Vagina (tissue), 2 donors: ENCODE measurements around the gene ESYT2. TPM values are rescaled to one million over a fixed set of nuclear protein-coding genes. Genes with fewer than 3 reads are reported as not detected.

Experiments used
- DNase-seq, 2 donors: peaks; one replicate each; pipeline ENCODE4 v3.0.0-alpha.2; 2017; ENCODE audit errors: extremely low spot score in 2 of 2
- H3K27ac ChIP-seq: fragments of 200-600 bp; sonication (generic); one replicate; pipeline ENCODE4 v1.5.1; 2019
- H3K27me3 ChIP-seq: fragments of 200-600 bp; sonication (generic); one replicate; pipeline ENCODE4 v1.5.1; 2019
- H3K36me3 ChIP-seq, 2 donors: fragments of 200-600 bp; sonication (generic); one replicate each; pipeline ENCODE4 v1.5.1; 2017 to 2019
- H3K4me1 ChIP-seq: fragments of 200-600 bp; sonication (generic); one replicate; pipeline ENCODE4 v1.5.1; 2019
- H3K4me3 ChIP-seq, 2 donors: fragments of 200-600 bp; sonication (generic); 1 replicate in 1 of 2; 2 replicates in 1 of 2; pipeline ENCODE4 v1.5.1; 2016 to 2019
- H3K9me3 ChIP-seq: fragments of 200-600 bp; sonication (generic); one replicate; pipeline ENCODE4 v1.5.1; 2019
- CTCF ChIP-seq, 3 experiments: fragments of 450-650 bp in 2 of 3; fragments of 200-600 bp in 1 of 3; sonication (generic) in 1 of 3; IDR thresholded peaks; one replicate each; pipeline ENCODE4 v1.5.1; 2017 to 2019; ENCODE audit warnings: antibody characterized with exemption in 3 of 3, mild to moderate bottlenecking in 2 of 3, moderate library complexity in 2 of 3
- POLR2A ChIP-seq, 2 donors: fragments of 450-650 bp; IDR thresholded peaks; one replicate each; pipeline ENCODE4 v1.6.1; 2017; ENCODE audit warnings: antibody characterized with exemption in 2 of 2, mild to moderate bottlenecking in 2 of 2, moderate library complexity in 2 of 2
- POLR2AphosphoS5 ChIP-seq, 2 donors: sonication (generic); formaldehyde crosslinking; IDR thresholded peaks; one replicate each; pipeline ENCODE4 v1.9.0; 2017; ENCODE audit warnings: antibody characterized with exemption in 2 of 2, mild to moderate bottlenecking in 2 of 2, low read depth in 1 of 2; ENCODE audit not compliant: insufficient read depth in 1 of 2
- intact Hi-C: fragments of 100-400 bp; cut with DNase I; formaldehyde crosslinking; loops from one replicate; pipeline ENCODE4 v1.15.1; 2023
- total RNA-seq: library from RNA; depleted of rRNA; stranded (reverse); fragments of >200 nt; gene quantifications from one replicate; pipeline ENCODE4 v1.2.3, GENCODE V29; 2016

The ESYT2 gene
- total RNA-seq, 1 donor from 2014 or later, result 82.5 TPM

GRCh38 chr7:158763454-158764033 is 65.8 kb downstream of the ESYT2 start:
- H3K27me3 ChIP-seq, result no peaks in the 10 kb centered on the region
- intact Hi-C loops, result no loop called here
- DNase-seq, result no peak
- H3K4me1 ChIP-seq, result no peaks in the 10 kb centered on the region
- peaks cover 0 to 60% of the 10 kb centered on the region in 2 donors for H3K36me3 ChIP-seq
- H3K9me3 ChIP-seq, result no peaks in the 10 kb centered on the region
- no peak overlapping the region for H3K4me3 ChIP-seq
- no peak for TF ChIP-seq POLR2AphosphoS5 (IDR thresholded peaks at IDR 0.05; ENCODE audit: insufficient read depth in 1 of 2, low read depth in 1 of 2)
- TF ChIP-seq CTCF (IDR thresholded peaks at IDR 0.05), result no peak
- TF ChIP-seq POLR2A (IDR thresholded peaks at IDR 0.05), result no peak
- H3K27ac ChIP-seq, result no peak overlapping the region

- Histone ChIP-seq H3K4me3 (no peak overlapping the region), H3K27ac (no peak overlapping the region), H3K27me3 (no peaks in the 10 kb centered on the region), H3K36me3 (peaks cover 0 to 56% of the 10 kb centered on the region in 2 donors), H3K4me1 (no peaks in the 10 kb centered on the region), H3K9me3 (no peaks in the 10 kb centered on the region)
- DNase-seq, result peak in 1 of 2 donors; percentile 25
- intact Hi-C loops, result no loop called here
- TF ChIP-seq POLR2AphosphoS5 (IDR thresholded peaks at IDR 0.05; ENCODE audit: insufficient read depth in 1 of 2, low read depth in 1 of 2), result no peak
Observed at GRCh38 chr7:158761945-158762344, 67.4 kb downstream of the ESYT2 start.

GRCh38 chr7:158760936-158761335 is 68.4 kb downstream of the ESYT2 start:
- intact Hi-C loops, result no loop called here
- peak in 1 of 2 donors; percentile 58 for DNase-seq
- Histone ChIP-seq H3K4me1 (no peaks in the 10 kb centered on the region), H3K4me3 (no peak overlapping the region), H3K36me3 (peaks cover 0 to 46% of the 10 kb centered on the region in 2 donors), H3K27me3 (no peaks in the 10 kb centered on the region), H3K27ac (no peak overlapping the region), H3K9me3 (no peaks in the 10 kb centered on the region)
- TF ChIP-seq POLR2AphosphoS5 (IDR thresholded peaks at IDR 0.05; ENCODE audit: insufficient read depth in 1 of 2, low read depth in 1 of 2), result no peak
- TF ChIP-seq POLR2A (IDR thresholded peaks at IDR 0.05), result no peak
- TF ChIP-seq CTCF (IDR thresholded peaks at IDR 0.05), result no peak

GRCh38 chr7:158760445-158760764 is 68.9 kb downstream of the ESYT2 start:
- Histone ChIP-seq H3K36me3 (peaks cover 0 to 44% of the 10 kb centered on the region in 2 donors), H3K27me3 (no peaks in the 10 kb centered on the region), H3K27ac (no peak overlapping the region), H3K4me1 (no peaks in the 10 kb centered on the region), H3K4me3 (no peak overlapping the region), H3K9me3 (no peaks in the 10 kb centered on the region)
- no peak for TF ChIP-seq POLR2AphosphoS5 (IDR thresholded peaks at IDR 0.05; ENCODE audit: insufficient read depth in 1 of 2, low read depth in 1 of 2)
- TF ChIP-seq POLR2A (IDR thresholded peaks at IDR 0.05), result no peak
- TF ChIP-seq CTCF (IDR thresholded peaks at IDR 0.05), result no peak
- no peak for DNase-seq
- intact Hi-C loops, result no loop called here

- H3K4me3 ChIP-seq, result no peak overlapping the region
- no peak for DNase-seq
- H3K27me3 ChIP-seq, result no peaks in the 10 kb centered on the region
- TF ChIP-seq CTCF (IDR thresholded peaks at IDR 0.05) (no peak), POLR2AphosphoS5 (IDR thresholded peaks at IDR 0.05; ENCODE audit: insufficient read depth in 1 of 2, low read depth in 1 of 2) (no peak), POLR2A (IDR thresholded peaks at IDR 0.05) (no peak)
- no peaks in the 10 kb centered on the region for H3K9me3 ChIP-seq
- intact Hi-C loops, result no loop called here
- H3K36me3 ChIP-seq, result peaks cover 0 to 42% of the 10 kb centered on the region in 2 donors
- H3K27ac ChIP-seq, result no peak overlapping the region
- no peaks in the 10 kb centered on the region for H3K4me1 ChIP-seq
Observed at GRCh38 chr7:158759749-158760444, 69.4 kb downstream of the ESYT2 start.
